Measurements from ENCODE around the gene TPRKB. TPM values are rescaled to one million over a fixed set of nuclear protein-coding genes. Genes with fewer than 3 reads are reported as not detected.
A peak's percentile ranks its signal among the peaks of the same experiment; 100 is the strongest.

Gene TPRKB
- total and polyA plus RNA-seq, 9 of the 15 experiments (the other 6 are each of a cell fraction or from before 2014, with no cell fraction given): 55.6 to 250 (median 112) TPM

- no peak for TF ChIP-seq GTF2B (IDR thresholded peaks at IDR 0.05; ENCODE audit: extremely low read depth, insufficient read length)
- no peak; the same call in 1 of the 2 replicates for TF ChIP-seq MYBL2 (IDR thresholded peaks at IDR 0.05; ENCODE audit: low read depth)
- no peak for TF ChIP-seq MYBL2 (CRISPR knock-in tag; IDR thresholded peaks at IDR 0.05; ENCODE audit: borderline replicate concordance)
- no peak for TF ChIP-seq PREB (CRISPR knock-in tag; IDR thresholded peaks at IDR 0.05)
- no peak for TF ChIP-seq HNRNPK (IDR thresholded peaks at IDR 0.05; ENCODE audit: low read depth, low read length, poor library complexity, severe bottlenecking)
- no peak for TF ChIP-seq RBM39 (optimal IDR thresholded peaks at IDR 0.05; ENCODE audit: low read depth, low read length)
- no peak for TF ChIP-seq TCF7L2 (IDR thresholded peaks at IDR 0.05; ENCODE audit: low read depth, low read length)
- TF ChIP-seq ZNF830 (CRISPR knock-in tag; IDR thresholded peaks at IDR 0.05): no peak; the same call in 1 of the 2 replicates
- TF ChIP-seq ZNF586 (CRISPR knock-in tag; conservative IDR thresholded peaks at IDR 0.05): no peak
- TF ChIP-seq TAF7 (tag; IDR thresholded peaks at IDR 0.05): peak; percentile 34
- TF ChIP-seq FOXJ2 (tag; IDR thresholded peaks at IDR 0.05): no peak
- TF ChIP-seq TFE3 (CRISPR knock-in tag; IDR thresholded peaks at IDR 0.05): no peak
- no peak for TF ChIP-seq HDAC6 (IDR thresholded peaks at IDR 0.05; ENCODE audit: low read depth, low read length)
- no peak for TF ChIP-seq CTCFL (IDR thresholded peaks at IDR 0.05; ENCODE audit: borderline replicate concordance, insufficient read depth, low read depth, low read length, poor library complexity, severe bottlenecking)
- TF ChIP-seq ETS1 (conservative IDR thresholded peaks at IDR 0.05; ENCODE audit: control insufficient read depth, low read depth, low read length): peak; percentile 96
- TF ChIP-seq TAF15 (IDR thresholded peaks at IDR 0.05; ENCODE audit: low read depth, low read length): no peak
- TF ChIP-seq C11orf30 (IDR thresholded peaks at IDR 0.05; ENCODE audit: low read depth): peak; percentile 97
- no peak for TF ChIP-seq HMG20A (CRISPR knock-in tag; conservative IDR thresholded peaks at IDR 0.05)
- peak; percentile 96 for TF ChIP-seq GABPB1 (CRISPR knock-in tag; IDR thresholded peaks at IDR 0.05)
- TF ChIP-seq MTF1 (CRISPR knock-in tag; IDR thresholded peaks at IDR 0.05; ENCODE audit: borderline replicate concordance): no peak
Observed at GRCh38 chr2:73736855-73737779, at the start of gene TPRKB (continued).

All from K562 (cell line).